ENCODE measurements around the gene SPATA6. TPM values are rescaled to one million over a fixed set of nuclear protein-coding genes. Genes with fewer than 3 reads are reported as not detected.

The SPATA6 gene
- total RNA-seq, 2 donors from 2014 or later, result 4.5 to 6.2 TPM

GRCh38 chr1:48498096-48498791 lies 26.2 kb upstream of the SPATA6 start:
- no peak overlapping the region for H3K4me3 ChIP-seq
- no peak overlapping the region for H3K27ac ChIP-seq
- H3K4me1 ChIP-seq, result peaks cover 0 to 7% of the 10 kb centered on the region in 2 donors
- peak; percentile 86 for DNase-seq (ENCODE audit: low spot score)
- no peaks in the 10 kb centered on the region for H3K36me3 ChIP-seq
- no peaks in the 10 kb centered on the region for H3K27me3 ChIP-seq
- H3K9me3 ChIP-seq, result no peaks in the 10 kb centered on the region
- peak; percentile 92 to 93 for TF ChIP-seq CTCF (IDR thresholded peaks at IDR 0.05)

DNA sequence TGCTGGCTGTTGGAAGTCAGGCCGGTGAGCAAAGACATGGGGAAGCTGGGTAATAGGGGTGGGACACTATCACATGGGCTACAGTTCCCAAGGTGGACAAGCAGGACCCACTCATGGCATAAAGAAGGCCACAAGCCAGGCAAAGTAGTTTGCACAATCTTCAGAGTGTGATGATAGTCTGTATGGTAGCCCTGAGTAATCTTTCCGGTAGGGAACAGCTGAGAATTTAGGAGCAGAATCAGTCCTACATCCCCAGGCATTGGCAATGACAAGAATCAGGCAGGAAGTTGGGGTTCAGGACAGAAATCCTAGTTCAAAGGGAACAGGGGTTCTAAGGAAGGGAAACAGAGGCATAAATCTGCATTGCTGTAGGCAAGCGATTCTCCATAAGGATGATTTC lies 23.9 kb upstream of the SPATA6 start:
- Histone ChIP-seq H3K27me3 (no peaks in the 10 kb centered on the region), H3K4me1 (peaks cover 0 to 7% of the 10 kb centered on the region in 2 donors), H3K9me3 (no peaks in the 10 kb centered on the region), H3K36me3 (no peaks in the 10 kb centered on the region), H3K4me3 (no peak overlapping the region), H3K27ac (no peak overlapping the region)
- no peak for TF ChIP-seq CTCF (IDR thresholded peaks at IDR 0.05)
- no peak for DNase-seq (ENCODE audit: low spot score)

GRCh38 chr1:48495166-48495565 lies 23.2 kb upstream of the SPATA6 start:
- DNase-seq (ENCODE audit: low spot score), result no peak
- no peaks in the 10 kb centered on the region for H3K27me3 ChIP-seq
- H3K9me3 ChIP-seq, result no peaks in the 10 kb centered on the region
- no peaks in the 10 kb centered on the region for H3K36me3 ChIP-seq
- H3K4me1 ChIP-seq, result peaks cover 0 to 7% of the 10 kb centered on the region in 2 donors
- no peak overlapping the region for H3K27ac ChIP-seq
- no peak for TF ChIP-seq CTCF (IDR thresholded peaks at IDR 0.05)
- no peak overlapping the region for H3K4me3 ChIP-seq

- Histone ChIP-seq H3K4me3 (no peak overlapping the region), H3K27me3 (no peaks in the 10 kb centered on the region), H3K36me3 (no peaks in the 10 kb centered on the region), H3K27ac (no peak overlapping the region), H3K4me1 (peaks cover 0 to 7% of the 10 kb centered on the region in 2 donors), H3K9me3 (no peaks in the 10 kb centered on the region)
- no peak for DNase-seq (ENCODE audit: low spot score)
- no peak for TF ChIP-seq CTCF (IDR thresholded peaks at IDR 0.05)
These were observed 22.2 kb upstream of the SPATA6 start for GRCh38 chr1:48493970-48494769.

DNA sequence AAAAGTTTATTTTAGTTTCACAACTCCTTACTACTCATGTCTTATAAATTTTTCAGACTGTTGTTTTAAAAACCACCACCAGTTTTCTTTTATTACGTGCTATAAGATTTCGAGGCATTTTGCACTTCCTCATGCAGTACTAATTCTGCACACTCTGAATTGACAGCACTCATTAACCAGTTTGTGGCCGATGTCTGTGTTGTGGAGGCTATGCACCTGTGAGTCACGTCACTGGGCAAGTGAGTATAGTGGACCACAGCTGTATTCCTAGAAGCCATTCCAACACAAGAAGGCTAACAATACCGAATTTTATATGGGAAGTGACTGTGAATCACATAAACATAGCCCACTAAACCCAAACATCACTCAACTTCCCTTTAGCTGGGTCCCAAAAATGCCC lies 21.0 kb upstream of the SPATA6 start:
- DNase-seq (ENCODE audit: low spot score), result no peak
- TF ChIP-seq CTCF (IDR thresholded peaks at IDR 0.05), result no peak
- H3K36me3 ChIP-seq, result no peaks in the 10 kb centered on the region
- no peak overlapping the region for H3K4me3 ChIP-seq
- H3K27me3 ChIP-seq, result no peaks in the 10 kb centered on the region
- no peaks in the 10 kb centered on the region for H3K4me1 ChIP-seq
- H3K9me3 ChIP-seq, result no peaks in the 10 kb centered on the region
- H3K27ac ChIP-seq, result no peak overlapping the region
